Measurements from ENCODE around the gene TRPC4AP. TPM values are rescaled to one million over a fixed set of nuclear protein-coding genes. Genes with fewer than 3 reads are reported as not detected.
"Not testable (repeated sequence)": the region's sequence is repeated elsewhere in the genome, so short reads cannot be mapped to it uniquely, and the experiment has no call there.

Gene TRPC4AP
- polyA plus RNA-seq, 5 donors = 60.6 to 69.3 (median 64.9) TPM

GRCh38 chr20:35063168-35063567 lies 29.4 kb downstream of the TRPC4AP start:
- no peak for DNase-seq

DNA sequence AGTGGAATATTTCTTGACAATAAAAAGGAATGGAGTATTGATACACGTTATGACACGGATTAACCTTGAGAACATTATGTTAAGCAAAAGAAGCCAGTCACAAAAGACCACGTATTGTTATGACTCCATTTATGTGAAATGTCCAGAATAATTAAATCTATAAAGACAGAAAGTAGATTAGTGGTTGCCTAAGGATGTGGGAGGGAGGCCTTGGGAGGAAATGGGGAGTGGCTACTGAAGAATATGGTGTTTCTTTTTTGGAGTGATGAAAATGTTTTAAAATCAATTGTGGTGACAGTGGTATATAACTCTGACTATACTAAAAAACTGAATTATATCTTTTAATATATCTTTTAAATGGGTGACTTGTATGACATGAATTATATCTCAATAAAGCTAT lies 30.1 kb downstream of the TRPC4AP start:
- no peak for DNase-seq

- DNase-seq = no peak
Measured at GRCh38 chr20:35060168-35060567, 32.4 kb downstream of the TRPC4AP start.

DNA sequence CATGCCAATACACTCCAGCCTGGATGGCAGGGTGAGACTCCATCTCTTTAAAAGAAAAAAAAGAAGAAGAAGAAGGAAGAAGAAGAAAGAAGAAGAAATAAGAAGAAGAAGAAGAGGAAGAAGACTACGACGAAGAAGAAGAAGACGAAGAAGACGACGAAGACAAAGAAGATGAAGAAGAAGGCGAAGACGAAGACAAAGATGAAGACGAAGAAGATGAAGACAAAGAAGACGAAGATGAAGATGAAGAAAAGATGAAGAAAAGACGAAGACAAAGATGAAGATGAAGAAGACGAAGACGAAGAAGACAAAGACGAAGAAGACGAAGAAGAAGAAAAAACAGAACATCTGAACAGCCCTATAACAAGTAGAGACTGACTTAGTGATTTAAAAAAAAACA lies 33.0 kb downstream of the TRPC4AP start:
- no peak for DNase-seq

- no peak for DNase-seq
Measured at GRCh38 chr20:35059110-35059509, 33.5 kb downstream of the TRPC4AP start.

GRCh38 chr20:35055445-35056276 lies 36.9 kb downstream of the TRPC4AP start:
- DNase-seq = no peak

- DNase-seq = no peak
Measured at GRCh38 chr20:35054814-35055213, 37.8 kb downstream of the TRPC4AP start.

DNA sequence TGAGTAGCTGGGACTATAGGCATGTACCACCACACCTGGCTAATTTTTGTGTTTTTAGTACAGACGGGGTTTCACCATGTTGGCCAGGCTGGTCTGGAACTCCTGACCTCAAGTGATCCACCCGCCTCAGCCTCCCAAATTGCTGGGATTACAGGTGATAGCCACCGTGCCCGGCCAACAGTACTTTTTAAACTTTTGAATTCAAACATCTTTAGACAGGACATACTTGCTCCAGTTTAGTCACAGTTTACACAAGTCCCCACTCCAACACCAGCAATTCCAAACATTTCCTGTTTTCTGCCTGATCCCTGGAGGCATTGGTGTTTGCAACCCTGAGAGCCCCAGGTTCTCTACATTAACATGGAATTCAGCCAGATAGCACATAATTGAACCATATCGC lies 40.0 kb downstream of the TRPC4AP start:
- DNase-seq = not testable (repeated sequence)

- no peak for DNase-seq
Measured at GRCh38 chr20:35049776-35050352, 42.7 kb downstream of the TRPC4AP start.

- no peak for DNase-seq
Measured at GRCh38 chr20:35048739-35049138, 43.9 kb downstream of the TRPC4AP start.

DNA sequence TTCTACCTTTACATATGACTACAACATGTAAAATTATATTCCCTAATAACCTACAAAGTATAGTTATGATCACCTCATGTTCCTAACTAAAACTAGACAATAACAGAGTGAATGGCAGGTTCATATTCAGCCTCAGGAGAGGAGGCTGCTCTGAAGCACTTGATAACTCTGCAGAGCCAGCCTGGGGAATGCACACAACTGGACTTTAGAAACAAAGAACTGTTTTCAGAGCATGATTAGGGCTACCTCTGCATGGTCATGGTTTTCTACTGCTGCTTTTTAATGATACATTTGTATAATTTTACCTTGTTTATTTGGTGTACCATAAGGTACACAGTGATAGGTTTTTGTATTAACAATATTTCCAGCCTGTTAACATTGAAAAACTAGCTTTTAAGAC lies 50.3 kb downstream of the TRPC4AP start:
- no peak for DNase-seq

DNA sequence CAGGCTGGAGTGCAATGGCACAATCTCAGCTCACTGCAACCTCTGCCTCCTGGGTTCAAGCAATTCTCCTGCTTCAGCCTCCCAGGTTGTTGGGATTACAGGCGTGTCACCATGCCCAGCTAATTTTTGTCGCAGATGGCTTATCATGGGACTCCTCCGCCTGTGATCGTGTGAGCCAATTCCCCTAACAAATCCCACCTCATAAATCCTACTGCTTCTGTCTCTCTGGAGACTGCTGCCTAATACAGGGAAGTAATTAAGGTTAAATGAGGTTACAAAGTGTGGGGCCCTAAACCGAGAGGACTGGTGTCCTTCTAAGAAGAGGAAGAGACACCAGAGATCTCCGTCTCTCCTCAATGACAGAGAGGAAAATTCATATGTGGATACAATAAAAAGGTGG lies 52.0 kb downstream of the TRPC4AP start:
- DNase-seq = no peak

DNA sequence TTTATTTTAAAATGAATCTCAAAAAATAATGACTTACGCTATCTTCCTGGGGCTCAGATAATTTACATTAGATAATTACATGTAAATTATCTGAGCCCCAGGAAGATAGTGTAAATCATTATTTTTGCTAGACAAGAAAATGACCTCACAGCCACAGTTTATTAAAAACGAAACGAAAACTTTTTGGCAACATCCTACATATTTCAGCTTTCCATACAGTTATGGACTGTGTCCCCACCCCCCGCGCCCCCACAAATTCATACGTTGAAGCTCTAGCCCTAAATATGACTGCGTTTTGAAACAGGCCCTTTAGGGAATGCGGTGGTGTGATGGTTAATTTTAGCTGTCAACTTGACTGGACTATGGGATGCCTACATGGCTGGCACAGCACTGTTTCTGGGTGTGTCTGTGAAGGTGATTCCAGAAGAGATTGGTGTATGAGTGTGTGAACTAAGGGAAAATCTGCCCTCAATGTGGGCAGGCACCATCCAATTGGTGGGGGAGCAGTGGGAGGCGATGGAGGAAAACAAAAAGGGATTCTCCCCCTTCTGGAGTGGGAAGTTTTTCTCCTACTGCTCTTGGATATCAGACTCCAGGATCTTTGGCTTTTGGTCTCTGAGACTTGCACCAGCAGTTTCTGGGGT lies 52.6 kb downstream of the TRPC4AP start:
- peak in 1 of 2 donors; percentile 20 for DNase-seq

- DNase-seq = no peak
Measured at GRCh38 chr20:35039146-35039545, 53.5 kb downstream of the TRPC4AP start.

- no peak for DNase-seq
Measured at GRCh38 chr20:35034145-35034544, 58.5 kb downstream of the TRPC4AP start.

GRCh38 chr20:35030136-35030535 lies 62.5 kb downstream of the TRPC4AP start:
- no peak for DNase-seq

DNA sequence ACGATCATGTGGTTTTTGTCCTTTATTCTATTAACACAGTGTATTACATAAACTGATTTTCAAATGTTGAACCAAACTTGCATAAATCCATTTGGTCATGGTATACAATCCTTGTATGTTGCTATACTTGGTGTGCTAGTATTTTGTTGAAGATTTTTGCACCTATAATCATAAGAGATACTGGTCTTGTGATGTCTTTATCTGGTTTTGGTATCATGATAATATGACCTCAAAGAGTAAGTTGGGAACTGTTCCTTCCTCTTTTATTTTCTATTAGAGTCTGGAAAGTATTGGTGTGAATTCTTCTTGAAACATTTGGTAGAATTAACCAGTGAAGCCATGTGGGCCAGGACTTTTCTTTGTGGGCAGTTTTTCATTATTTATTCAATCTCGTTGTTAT lies 65.3 kb downstream of the TRPC4AP start:
- DNase-seq = no peak

DNA sequence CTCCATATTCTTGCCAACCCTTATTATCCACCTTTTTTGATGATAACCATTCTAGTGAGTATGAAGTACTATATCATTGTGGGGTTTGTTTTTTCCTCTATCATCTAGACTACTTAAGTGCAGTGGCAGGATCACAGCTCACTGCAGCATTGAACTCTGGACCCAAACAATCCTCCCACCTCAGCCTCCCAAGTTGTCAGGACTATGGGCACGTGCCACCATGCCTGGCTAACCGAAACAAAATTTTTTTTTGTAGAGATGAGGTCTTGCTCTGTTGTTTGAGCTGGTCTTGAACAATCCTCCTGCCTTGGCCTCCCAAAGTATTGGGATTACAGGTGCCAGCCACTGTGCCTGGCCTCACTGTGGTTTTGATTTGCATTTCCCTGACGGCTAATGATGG lies 67.5 kb downstream of the TRPC4AP start:
- no peak for DNase-seq

- DNase-seq = no peak
Measured at GRCh38 chr20:35023624-35024023, 69.0 kb downstream of the TRPC4AP start.

DNA sequence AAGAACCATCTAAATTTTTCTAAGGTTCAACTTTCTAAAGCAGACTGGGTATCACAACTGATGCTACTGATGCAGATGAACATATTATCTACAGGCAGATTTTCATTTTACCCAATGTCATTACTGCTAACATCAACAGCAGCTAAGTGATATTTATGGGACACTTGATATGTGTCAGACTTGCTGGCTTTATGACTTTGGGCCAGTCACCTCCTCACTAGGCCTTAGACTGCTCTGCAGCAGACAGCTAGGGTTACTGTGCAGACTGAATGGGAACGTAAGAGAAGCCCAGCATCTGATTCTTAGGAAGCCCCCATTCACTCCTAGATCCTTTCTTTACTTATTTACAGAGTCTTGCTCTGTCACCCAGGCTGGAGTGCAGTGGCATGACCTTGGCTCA lies 70.8 kb downstream of the TRPC4AP start:
- DNase-seq = no peak

- no peak for DNase-seq
Measured at GRCh38 chr20:35021063-35021462, 71.5 kb downstream of the TRPC4AP start.

- no peak for DNase-seq
Measured at GRCh38 chr20:35020108-35020928, 72.3 kb downstream of the TRPC4AP start.
